Tibial nerve (tissue), 4 donors: Measurements from ENCODE around the gene SLC39A6. TPM values are rescaled to one million over a fixed set of nuclear protein-coding genes. Genes with fewer than 3 reads are reported as not detected.

Source experiments
- DNase-seq, 2 donors: peaks; one replicate each; pipeline ENCODE4 v3.0.0-alpha.2; 2019; ENCODE audit warnings: low spot score in 2 of 2
- H3K27ac ChIP-seq, 4 donors: fragments of 200-600 bp; sonication (generic) in 3 of 4; one replicate each; pipeline ENCODE4 v1.5.1; 2017 to 2019; ENCODE audit warnings: mild to moderate bottlenecking in 1 of 4
- H3K27me3 ChIP-seq, 2 donors: fragments of 200-600 bp; sonication (generic) in 1 of 2; one replicate each; pipeline versions ENCODE4 v1.5.1 to v1.6.0; 2017 to 2019
- H3K36me3 ChIP-seq, 3 donors: fragments of 200-600 bp; sonication (generic); one replicate each; pipeline ENCODE4 v1.5.1; 2018 to 2019
- H3K4me1 ChIP-seq, 4 donors: fragments of 200-600 bp; sonication (generic) in 3 of 4; one replicate each; pipeline ENCODE4 v1.5.1; 2017 to 2019
- H3K4me3 ChIP-seq, 4 donors: fragments of 200-600 bp; sonication (generic) in 3 of 4; one replicate each; pipeline ENCODE4 v1.5.1; 2017 to 2019; ENCODE audit warnings: mild to moderate bottlenecking in 1 of 4, moderate library complexity in 1 of 4
- H3K9me3 ChIP-seq, 4 donors: fragments of 200-600 bp; sonication (generic) in 3 of 4; one replicate each; pipeline ENCODE4 v1.5.1; 2017 to 2019
- EP300 ChIP-seq, 2 donors: sonication (generic); formaldehyde crosslinking; IDR thresholded peaks; one replicate each; pipeline ENCODE4 v1.6.1; 2017; ENCODE audit warnings: antibody characterized with exemption in 2 of 2, mild to moderate bottlenecking in 1 of 2
- POLR2A ChIP-seq, 2 donors: fragments of 450-650 bp; IDR thresholded peaks; one replicate each; pipeline ENCODE4 v1.6.1; 2017; ENCODE audit warnings: antibody characterized with exemption in 2 of 2, mild to moderate bottlenecking in 2 of 2, moderate library complexity in 2 of 2
- WGBS, 2 donors: methylation state at CpG; one replicate each; pipeline ENCODE4 v1.1.5; 2018; 5-methylcytosine and 5-hydroxymethylcytosine counted together
- total RNA-seq, 4 donors: library from RNA; depleted of rRNA; stranded (reverse); fragments of >200 nt; gene quantifications; one replicate each; pipeline ENCODE4 v1.1.0, GENCODE V29; 2016
- TF ChIP-seq, protein P1 (sequence below), 5 experiments: fragments of 200-600 bp in 3 of 5; fragments of 450-650 bp in 2 of 5; sonication (generic) in 3 of 5; IDR thresholded peaks; one replicate each; pipeline ENCODE4 v1.5.1; 2016 to 2019; ENCODE audit warnings: antibody characterized with exemption in 5 of 5, mild to moderate bottlenecking in 3 of 5, moderate library complexity in 2 of 5

The SLC39A6 gene
- total RNA-seq, 4 donors from 2014 or later, result 43.3 to 53.3 (median 44.0) TPM

DNA sequence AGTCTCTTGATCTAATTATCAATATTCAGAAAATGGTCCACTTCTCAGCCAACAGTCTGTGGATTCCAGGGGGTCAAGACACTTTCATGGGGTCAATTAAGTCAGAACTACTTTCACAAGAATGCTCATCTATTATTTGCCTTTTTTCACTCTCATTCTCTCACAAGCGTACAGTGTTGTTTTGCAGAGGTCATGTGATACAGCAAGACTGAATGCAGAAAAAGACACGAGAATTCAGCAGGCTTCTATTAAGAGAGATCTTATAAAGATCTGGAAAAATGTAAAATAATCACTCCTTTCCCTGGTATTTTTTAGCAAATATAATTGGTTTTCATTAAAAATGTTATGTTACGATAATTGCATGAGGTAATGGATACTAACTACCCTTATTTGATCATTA lies 70.5 kb downstream of the SLC39A6 start:
- no peaks in the 10 kb centered on the region for H3K27me3 ChIP-seq
- H3K27ac ChIP-seq, result no peak overlapping the region
- no peak overlapping the region for H3K4me3 ChIP-seq
- H3K36me3 ChIP-seq, result no peaks in the 10 kb centered on the region
- DNase-seq, result no peak
- WGBS, 2 donors, result 52 to 54% methylated on average over 3 of the region's 3 CpGs
- no peaks in the 10 kb centered on the region for H3K9me3 ChIP-seq
- TF ChIP-seq POLR2A (IDR thresholded peaks at IDR 0.05) (no peak), EP300 (IDR thresholded peaks at IDR 0.05) (no peak)
- TF ChIP-seq, protein P1, sequence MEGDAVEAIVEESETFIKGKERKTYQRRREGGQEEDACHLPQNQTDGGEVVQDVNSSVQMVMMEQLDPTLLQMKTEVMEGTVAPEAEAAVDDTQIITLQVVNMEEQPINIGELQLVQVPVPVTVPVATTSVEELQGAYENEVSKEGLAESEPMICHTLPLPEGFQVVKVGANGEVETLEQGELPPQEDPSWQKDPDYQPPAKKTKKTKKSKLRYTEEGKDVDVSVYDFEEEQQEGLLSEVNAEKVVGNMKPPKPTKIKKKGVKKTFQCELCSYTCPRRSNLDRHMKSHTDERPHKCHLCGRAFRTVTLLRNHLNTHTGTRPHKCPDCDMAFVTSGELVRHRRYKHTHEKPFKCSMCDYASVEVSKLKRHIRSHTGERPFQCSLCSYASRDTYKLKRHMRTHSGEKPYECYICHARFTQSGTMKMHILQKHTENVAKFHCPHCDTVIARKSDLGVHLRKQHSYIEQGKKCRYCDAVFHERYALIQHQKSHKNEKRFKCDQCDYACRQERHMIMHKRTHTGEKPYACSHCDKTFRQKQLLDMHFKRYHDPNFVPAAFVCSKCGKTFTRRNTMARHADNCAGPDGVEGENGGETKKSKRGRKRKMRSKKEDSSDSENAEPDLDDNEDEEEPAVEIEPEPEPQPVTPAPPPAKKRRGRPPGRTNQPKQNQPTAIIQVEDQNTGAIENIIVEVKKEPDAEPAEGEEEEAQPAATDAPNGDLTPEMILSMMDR (IDR thresholded peaks at IDR 0.05), result no peak
- peaks cover 0 to 23% (median 5%) of the 10 kb centered on the region in 4 donors for H3K4me1 ChIP-seq

Other genes with a start within 250 kb of the SLC39A6 start
- gene RPRD1A, start 61.8 kb downstream of the SLC39A6 start, total RNA-seq, result 10 to 100 TPM; 65.9 to 75.9 (median 69.7) TPM
- gene ELP2, start 559 bp upstream of the SLC39A6 start, total RNA-seq, result 10 to 100 TPM; 46.1 to 82.4 (median 67.4) TPM
- 10 to 100 TPM in 1 of 4 donors, 1 to 10 TPM in 3; 6.9 to 10.2 (median 8.9) TPM for gene MOCOS, start 58.2 kb upstream of the SLC39A6 start, total RNA-seq
- gene FHOD3, start 168.4 kb upstream of the SLC39A6 start, total RNA-seq, result 10 to 100 TPM; 15.6 to 25.9 (median 21.6) TPM